GM23338 (cell line): ENCODE data around the gene SLAMF6.

Source experiments
- POLR2AphosphoS5 ChIP-seq: IDR thresholded peaks from 2 replicates; pipeline ENCODE4 v1.6.1; 2016; ENCODE audit warnings: antibody characterized with exemption, low read depth
- TF ChIP-seq, protein P1 (sequence below), 2 experiments: fragments of 200-600 bp in 1 of 2; sonication (generic) in 1 of 2; conservative IDR thresholded peaks; 2 replicates each; pipeline versions ENCODE4 v1.5.1 to v1.6.1; 2016 to 2017; ENCODE audit warnings: antibody characterized with exemption in 2 of 2, low read depth in 2 of 2, mild to moderate bottlenecking in 2 of 2, moderate library complexity in 1 of 2
- TF ChIP-seq, protein P2 (sequence below): IDR thresholded peaks from one replicate; pipeline ENCODE4 v1.6.1; 2018; ENCODE audit warnings: antibody characterized with exemption; ENCODE audit not compliant: unreplicated experiment

DNA sequence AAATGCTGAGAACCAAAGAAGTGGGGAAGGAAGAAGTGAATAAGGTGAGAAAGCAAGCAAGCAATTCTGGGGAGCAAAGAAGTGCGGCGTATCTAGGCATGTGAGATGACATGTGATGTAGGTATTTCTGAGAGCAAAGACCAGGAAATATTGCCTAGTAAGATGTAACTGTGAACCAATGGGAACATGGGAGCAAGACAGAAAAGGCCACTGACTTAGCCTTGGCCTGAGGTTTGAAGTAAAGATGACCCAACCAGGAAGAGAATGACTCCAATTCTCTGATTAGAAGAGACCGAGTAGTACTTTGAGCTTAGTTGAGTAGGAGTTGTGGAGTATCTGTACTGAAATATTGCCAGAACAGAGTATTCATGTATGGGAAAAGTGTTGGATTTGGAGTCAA lies 31.1 kb downstream of the SLAMF6 start:
- TF ChIP-seq POLR2AphosphoS5: no peak
- TF ChIP-seq, protein P1, sequence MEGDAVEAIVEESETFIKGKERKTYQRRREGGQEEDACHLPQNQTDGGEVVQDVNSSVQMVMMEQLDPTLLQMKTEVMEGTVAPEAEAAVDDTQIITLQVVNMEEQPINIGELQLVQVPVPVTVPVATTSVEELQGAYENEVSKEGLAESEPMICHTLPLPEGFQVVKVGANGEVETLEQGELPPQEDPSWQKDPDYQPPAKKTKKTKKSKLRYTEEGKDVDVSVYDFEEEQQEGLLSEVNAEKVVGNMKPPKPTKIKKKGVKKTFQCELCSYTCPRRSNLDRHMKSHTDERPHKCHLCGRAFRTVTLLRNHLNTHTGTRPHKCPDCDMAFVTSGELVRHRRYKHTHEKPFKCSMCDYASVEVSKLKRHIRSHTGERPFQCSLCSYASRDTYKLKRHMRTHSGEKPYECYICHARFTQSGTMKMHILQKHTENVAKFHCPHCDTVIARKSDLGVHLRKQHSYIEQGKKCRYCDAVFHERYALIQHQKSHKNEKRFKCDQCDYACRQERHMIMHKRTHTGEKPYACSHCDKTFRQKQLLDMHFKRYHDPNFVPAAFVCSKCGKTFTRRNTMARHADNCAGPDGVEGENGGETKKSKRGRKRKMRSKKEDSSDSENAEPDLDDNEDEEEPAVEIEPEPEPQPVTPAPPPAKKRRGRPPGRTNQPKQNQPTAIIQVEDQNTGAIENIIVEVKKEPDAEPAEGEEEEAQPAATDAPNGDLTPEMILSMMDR (conservative IDR thresholded peaks at IDR 0.05; ENCODE audit: low read depth in 2 of 2): no peak
- TF ChIP-seq, protein P2, sequence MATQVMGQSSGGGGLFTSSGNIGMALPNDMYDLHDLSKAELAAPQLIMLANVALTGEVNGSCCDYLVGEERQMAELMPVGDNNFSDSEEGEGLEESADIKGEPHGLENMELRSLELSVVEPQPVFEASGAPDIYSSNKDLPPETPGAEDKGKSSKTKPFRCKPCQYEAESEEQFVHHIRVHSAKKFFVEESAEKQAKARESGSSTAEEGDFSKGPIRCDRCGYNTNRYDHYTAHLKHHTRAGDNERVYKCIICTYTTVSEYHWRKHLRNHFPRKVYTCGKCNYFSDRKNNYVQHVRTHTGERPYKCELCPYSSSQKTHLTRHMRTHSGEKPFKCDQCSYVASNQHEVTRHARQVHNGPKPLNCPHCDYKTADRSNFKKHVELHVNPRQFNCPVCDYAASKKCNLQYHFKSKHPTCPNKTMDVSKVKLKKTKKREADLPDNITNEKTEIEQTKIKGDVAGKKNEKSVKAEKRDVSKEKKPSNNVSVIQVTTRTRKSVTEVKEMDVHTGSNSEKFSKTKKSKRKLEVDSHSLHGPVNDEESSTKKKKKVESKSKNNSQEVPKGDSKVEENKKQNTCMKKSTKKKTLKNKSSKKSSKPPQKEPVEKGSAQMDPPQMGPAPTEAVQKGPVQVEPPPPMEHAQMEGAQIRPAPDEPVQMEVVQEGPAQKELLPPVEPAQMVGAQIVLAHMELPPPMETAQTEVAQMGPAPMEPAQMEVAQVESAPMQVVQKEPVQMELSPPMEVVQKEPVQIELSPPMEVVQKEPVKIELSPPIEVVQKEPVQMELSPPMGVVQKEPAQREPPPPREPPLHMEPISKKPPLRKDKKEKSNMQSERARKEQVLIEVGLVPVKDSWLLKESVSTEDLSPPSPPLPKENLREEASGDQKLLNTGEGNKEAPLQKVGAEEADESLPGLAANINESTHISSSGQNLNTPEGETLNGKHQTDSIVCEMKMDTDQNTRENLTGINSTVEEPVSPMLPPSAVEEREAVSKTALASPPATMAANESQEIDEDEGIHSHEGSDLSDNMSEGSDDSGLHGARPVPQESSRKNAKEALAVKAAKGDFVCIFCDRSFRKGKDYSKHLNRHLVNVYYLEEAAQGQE: no peak
